ENCODE data around the gene NPC1L1.
A peak's percentile ranks its signal among the peaks of the same experiment; 100 is the strongest.

NPC1L1 gene

DNA sequence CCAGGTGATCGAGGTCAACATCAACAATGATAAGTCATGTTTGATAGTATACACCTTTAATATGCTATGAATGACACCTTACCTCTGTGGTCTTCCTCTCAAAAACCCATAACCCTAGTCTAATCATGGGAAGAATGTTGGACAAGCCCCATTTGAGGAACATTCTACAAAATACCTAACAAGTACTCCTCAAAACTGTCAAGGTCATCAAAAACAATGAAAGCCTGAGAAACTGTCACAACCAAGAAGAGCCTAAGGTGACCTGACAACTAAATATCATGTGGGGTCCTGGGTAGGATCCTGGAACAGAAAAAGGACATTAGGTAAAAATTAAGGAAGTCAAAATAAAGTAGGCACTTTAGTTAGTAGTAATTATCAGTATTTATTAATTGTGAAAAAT is 44.7 kb downstream of the NPC1L1 start:
- TF ChIP-seq YY1 (IDR thresholded peaks at IDR 0.05; ENCODE audit: insufficient read depth, insufficient read length) (no peak), SUZ12 (IDR thresholded peaks at IDR 0.05; ENCODE audit: extremely low read depth, insufficient read depth, insufficient read length) (no peak), ZNF274 (IDR thresholded peaks at IDR 0.05; ENCODE audit: low read depth, low read length) (no peak)
- DNase-seq (ENCODE audit: low read depth, low spot score): no peak
- Histone ChIP-seq H3K27me3 (ENCODE audit: insufficient read depth, insufficient read length) (no peaks in the 10 kb centered on the region), H3K36me3 (ENCODE audit: insufficient read depth, insufficient read length, low read length) (no peaks in the 10 kb centered on the region), H3K9ac (ENCODE audit: insufficient read length, low read depth) (no peak overlapping the region), H3K4me3 (ENCODE audit: insufficient read length, low read depth) (no peak overlapping the region), H3K9me3 (ENCODE audit: insufficient read depth, low read length) (no peaks in the 10 kb centered on the region), H3K4me1 (ENCODE audit: insufficient read depth, insufficient read length) (no peaks in the 10 kb centered on the region)

DNA sequence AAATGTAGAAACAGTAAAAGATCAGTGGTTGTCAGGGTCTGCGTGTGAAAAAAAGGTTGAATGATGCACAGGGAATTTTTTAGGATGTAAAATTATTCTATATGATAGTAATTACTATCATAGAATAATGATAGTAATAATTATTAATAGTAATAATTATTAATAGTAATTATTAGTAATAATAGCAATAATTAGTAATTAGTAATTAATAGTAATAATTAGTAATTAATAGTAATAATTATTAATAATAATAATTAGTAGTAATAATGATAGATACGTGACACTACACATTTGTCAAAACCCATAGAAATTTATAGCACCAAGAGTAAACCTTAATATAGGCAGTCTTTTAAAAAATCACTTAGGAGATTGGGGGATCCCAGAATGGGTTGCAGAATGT is 46.2 kb downstream of the NPC1L1 start:
- no peak overlapping the region for H3K4me3 ChIP-seq (ENCODE audit: insufficient read length, low read depth)
- TF ChIP-seq YY1 (IDR thresholded peaks at IDR 0.05; ENCODE audit: insufficient read depth, insufficient read length): no peak
- no peak for TF ChIP-seq SUZ12 (IDR thresholded peaks at IDR 0.05; ENCODE audit: extremely low read depth, insufficient read depth, insufficient read length)
- TF ChIP-seq ZNF274 (IDR thresholded peaks at IDR 0.05; ENCODE audit: low read depth, low read length): no peak
- H3K4me1 ChIP-seq (ENCODE audit: insufficient read depth, insufficient read length): no peaks in the 10 kb centered on the region
- DNase-seq (ENCODE audit: low read depth, low spot score): no peak
- no peaks in the 10 kb centered on the region for H3K36me3 ChIP-seq (ENCODE audit: insufficient read depth, insufficient read length, low read length)
- no peaks in the 10 kb centered on the region for H3K27me3 ChIP-seq (ENCODE audit: insufficient read depth, insufficient read length)
- no peak overlapping the region for H3K9ac ChIP-seq (ENCODE audit: insufficient read length, low read depth)
- no peaks in the 10 kb centered on the region for H3K9me3 ChIP-seq (ENCODE audit: insufficient read depth, low read length)

DNA sequence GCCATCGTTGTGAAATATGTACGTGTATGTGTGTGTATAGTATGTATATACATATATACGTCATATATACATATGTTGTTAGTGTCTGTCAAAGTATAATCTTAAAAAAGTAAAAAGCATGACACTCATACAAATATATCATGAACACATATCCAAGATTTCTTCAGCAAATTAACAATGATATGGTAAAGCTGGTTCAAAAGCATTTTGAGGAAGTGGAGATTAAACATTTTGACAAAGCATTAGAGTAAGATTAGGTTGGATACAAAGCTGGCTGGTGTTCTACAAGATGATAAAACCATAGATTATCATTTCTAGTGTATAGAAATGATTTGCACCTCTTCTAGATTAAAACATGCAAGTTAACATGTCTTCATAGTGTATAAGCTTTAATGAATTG is 49.9 kb downstream of the NPC1L1 start:
- Histone ChIP-seq H3K4me3 (ENCODE audit: insufficient read length, low read depth) (peak overlapping the region; percentile 90), H3K36me3 (ENCODE audit: insufficient read depth, insufficient read length, low read length) (peaks cover 18% of the 10 kb centered on the region), H3K9ac (ENCODE audit: insufficient read length, low read depth) (peak overlapping the region; percentile 92), H3K4me1 (ENCODE audit: insufficient read depth, insufficient read length) (no peaks in the 10 kb centered on the region), H3K27me3 (ENCODE audit: insufficient read depth, insufficient read length) (no peaks in the 10 kb centered on the region), H3K9me3 (ENCODE audit: insufficient read depth, low read length) (no peaks in the 10 kb centered on the region)
- no peak for DNase-seq (ENCODE audit: low read depth, low spot score)
- no peak for TF ChIP-seq YY1 (IDR thresholded peaks at IDR 0.05; ENCODE audit: insufficient read depth, insufficient read length)
- TF ChIP-seq SUZ12 (IDR thresholded peaks at IDR 0.05; ENCODE audit: extremely low read depth, insufficient read depth, insufficient read length): no peak
- TF ChIP-seq ZNF274 (IDR thresholded peaks at IDR 0.05; ENCODE audit: low read depth, low read length): no peak

GRCh38 chr7:44490351-44491200 is 50.6 kb downstream of the NPC1L1 start, which contains the start of gene NUDCD3:
Gene NUDCD3 (minus strand): TSS chr7:44490658. CDS start chr7:44490600, 58 bp downstream.
- H3K36me3 ChIP-seq (ENCODE audit: insufficient read depth, insufficient read length, low read length): peaks cover 24% of the 10 kb centered on the region
- H3K9ac ChIP-seq (ENCODE audit: insufficient read length, low read depth): peak within 1 kb of the TSS; percentile 92
- no peaks in the 10 kb centered on the region for H3K27me3 ChIP-seq (ENCODE audit: insufficient read depth, insufficient read length)
- no peaks in the 10 kb centered on the region for H3K9me3 ChIP-seq (ENCODE audit: insufficient read depth, low read length)
- H3K4me1 ChIP-seq (ENCODE audit: insufficient read depth, insufficient read length): no peaks in the 10 kb centered on the region
- TF ChIP-seq ZNF274 (IDR thresholded peaks at IDR 0.05; ENCODE audit: low read depth, low read length) (no peak), YY1 (IDR thresholded peaks at IDR 0.05; ENCODE audit: insufficient read depth, insufficient read length) (peak; percentile 95), SUZ12 (IDR thresholded peaks at IDR 0.05; ENCODE audit: extremely low read depth, insufficient read depth, insufficient read length) (no peak)
- H3K4me3 ChIP-seq (ENCODE audit: insufficient read length, low read depth): peak within 1 kb of the TSS; percentile 90
- DNase-seq (ENCODE audit: low read depth, low spot score): peak; percentile 89

DNA sequence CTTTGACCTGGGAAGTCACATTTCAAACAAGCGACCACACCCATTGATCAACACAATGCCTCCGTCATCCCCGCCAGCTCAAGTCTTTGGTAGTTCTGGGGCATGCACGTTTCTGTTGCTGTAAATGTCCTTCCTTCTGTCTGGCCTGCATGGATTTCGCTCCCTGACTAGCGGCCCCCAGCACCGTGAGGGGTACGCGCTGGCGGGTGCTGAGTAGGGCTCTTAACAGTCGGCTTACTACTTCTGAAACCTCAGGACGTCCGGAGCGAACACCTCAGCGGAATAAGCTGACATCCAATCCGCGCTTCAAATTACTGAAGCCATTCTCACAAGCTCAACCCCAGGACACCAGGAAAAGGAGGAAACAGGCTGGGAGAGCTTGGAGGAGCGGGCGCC is 51.2 kb downstream of the NPC1L1 start:
- H3K4me1 ChIP-seq (ENCODE audit: insufficient read depth, insufficient read length): no peaks in the 10 kb centered on the region
- TF ChIP-seq YY1 (IDR thresholded peaks at IDR 0.05; ENCODE audit: insufficient read depth, insufficient read length) (no peak), SUZ12 (IDR thresholded peaks at IDR 0.05; ENCODE audit: extremely low read depth, insufficient read depth, insufficient read length) (no peak), ZNF274 (IDR thresholded peaks at IDR 0.05; ENCODE audit: low read depth, low read length) (no peak)
- peak overlapping the region; percentile 92 for H3K9ac ChIP-seq (ENCODE audit: insufficient read length, low read depth)
- H3K36me3 ChIP-seq (ENCODE audit: insufficient read depth, insufficient read length, low read length): peaks cover 30% of the 10 kb centered on the region
- H3K9me3 ChIP-seq (ENCODE audit: insufficient read depth, low read length): no peaks in the 10 kb centered on the region
- DNase-seq (ENCODE audit: low read depth, low spot score): peak; percentile 30
- H3K27me3 ChIP-seq (ENCODE audit: insufficient read depth, insufficient read length): no peaks in the 10 kb centered on the region
- peak overlapping the region; percentile 90 for H3K4me3 ChIP-seq (ENCODE audit: insufficient read length, low read depth)

DNA sequence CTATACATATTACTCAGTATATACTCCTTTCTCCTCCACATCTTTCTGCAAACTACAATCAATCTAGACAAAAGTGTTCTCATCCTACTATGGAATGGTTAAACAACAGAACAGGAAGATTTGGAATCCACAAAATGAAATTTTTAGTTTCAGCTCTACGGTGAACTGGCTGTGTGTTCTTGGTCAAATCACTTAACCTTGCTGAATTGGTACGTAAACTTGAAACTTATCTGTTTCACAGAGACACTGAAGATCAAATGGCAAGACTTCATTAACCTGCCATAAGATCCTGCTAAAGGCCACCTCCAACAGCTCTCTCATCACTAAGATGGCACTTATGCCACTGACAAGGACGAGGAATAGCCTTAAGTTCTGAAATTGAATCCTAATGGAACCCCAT is 52.2 kb downstream of the NPC1L1 start:
- Histone ChIP-seq H3K4me3 (ENCODE audit: insufficient read length, low read depth) (peak overlapping the region; percentile 90), H3K9ac (ENCODE audit: insufficient read length, low read depth) (peak overlapping the region; percentile 92), H3K9me3 (ENCODE audit: insufficient read depth, low read length) (no peaks in the 10 kb centered on the region; the same call in 1 of the 2 replicates), H3K36me3 (ENCODE audit: insufficient read depth, insufficient read length, low read length) (peaks cover 40% of the 10 kb centered on the region), H3K4me1 (ENCODE audit: insufficient read depth, insufficient read length) (no peaks in the 10 kb centered on the region), H3K27me3 (ENCODE audit: insufficient read depth, insufficient read length) (no peaks in the 10 kb centered on the region)
- no peak for DNase-seq (ENCODE audit: low read depth, low spot score)
- no peak for TF ChIP-seq SUZ12 (IDR thresholded peaks at IDR 0.05; ENCODE audit: extremely low read depth, insufficient read depth, insufficient read length)
- no peak for TF ChIP-seq ZNF274 (IDR thresholded peaks at IDR 0.05; ENCODE audit: low read depth, low read length)
- TF ChIP-seq YY1 (IDR thresholded peaks at IDR 0.05; ENCODE audit: insufficient read depth, insufficient read length): no peak

- Histone ChIP-seq H3K27me3 (ENCODE audit: insufficient read depth, insufficient read length) (no peaks in the 10 kb centered on the region), H3K36me3 (ENCODE audit: insufficient read depth, insufficient read length, low read length) (peaks cover 63% of the 10 kb centered on the region), H3K9ac (ENCODE audit: insufficient read length, low read depth) (no peak overlapping the region)
Observed at GRCh38 chr7:44486693-44487092, 54.4 kb downstream of the NPC1L1 start.

More at GRCh38 chr7:44486693-44487092, 54.4 kb downstream of the NPC1L1 start:
- TF ChIP-seq ZNF274 (IDR thresholded peaks at IDR 0.05; ENCODE audit: low read depth, low read length) (no peak), YY1 (IDR thresholded peaks at IDR 0.05; ENCODE audit: insufficient read depth, insufficient read length) (no peak), SUZ12 (IDR thresholded peaks at IDR 0.05; ENCODE audit: extremely low read depth, insufficient read depth, insufficient read length) (no peak)
- Histone ChIP-seq H3K9me3 (ENCODE audit: insufficient read depth, low read length) (no peaks in the 10 kb centered on the region; the same call in 1 of the 2 replicates), H3K4me1 (ENCODE audit: insufficient read depth, insufficient read length) (no peaks in the 10 kb centered on the region), H3K4me3 (ENCODE audit: insufficient read length, low read depth) (no peak overlapping the region)
- no peak for DNase-seq (ENCODE audit: low read depth, low spot score)
